MG63 (cell line): ENCODE results near the gene ZNF467. TPM values are rescaled to one million over a fixed set of nuclear protein-coding genes. Genes with fewer than 3 reads are reported as not detected.

Experiments
- DNase-seq: peaks from one replicate; pipeline ENCODE4 v3.0.0-alpha.2; 2020
- H3K27me3 ChIP-seq: fragments of 250-450 bp; sonication (Bioruptor Pico); 2 replicates; pipeline ENCODE4 v1.5.1; 2020; ENCODE audit warnings: mild to moderate bottlenecking, moderate library complexity
- H3K36me3 ChIP-seq: fragments of 250-450 bp; sonication (Bioruptor Pico); 2 replicates; pipeline ENCODE4 v1.5.1; 2020; ENCODE audit warnings: mild to moderate bottlenecking, moderate library complexity
- H3K4me3 ChIP-seq: fragments of 250-450 bp; sonication (Bioruptor Pico); 2 replicates; pipeline ENCODE4 v1.5.1; 2020; ENCODE audit warnings: mild to moderate bottlenecking, moderate library complexity
- H3K9me3 ChIP-seq: fragments of 250-450 bp; sonication (Bioruptor Pico); 2 replicates; pipeline ENCODE4 v1.5.1; 2020; ENCODE audit warnings: mild to moderate bottlenecking, moderate library complexity
- total RNA-seq: library from RNA; depleted of rRNA; stranded (reverse); fragments of >200 nt; shearing (Covaris generic); gene quantifications from 2 replicates; pipeline ENCODE4 v1.2.3, GENCODE V29; 2014; ENCODE audit warnings: low replicate concordance

ZNF467 gene
- total RNA-seq, 1 experiment from 2014 or later = not detected

GRCh38 chr7:149813254-149814035, 40.1 kb upstream of the ZNF467 start:
- H3K9me3 ChIP-seq = no peaks in the 10 kb centered on the region
- H3K36me3 ChIP-seq = no peaks in the 10 kb centered on the region
- DNase-seq = no peak
- H3K27me3 ChIP-seq = no peaks in the 10 kb centered on the region
- no peak overlapping the region for H3K4me3 ChIP-seq

GRCh38 chr7:149811831-149812490, 38.6 kb upstream of the ZNF467 start:
- H3K4me3 ChIP-seq = no peak overlapping the region
- no peaks in the 10 kb centered on the region for H3K36me3 ChIP-seq
- H3K27me3 ChIP-seq = no peaks in the 10 kb centered on the region
- no peaks in the 10 kb centered on the region for H3K9me3 ChIP-seq
- DNase-seq = no peak

GRCh38 chr7:149811221-149811620, 37.8 kb upstream of the ZNF467 start:
- Histone ChIP-seq H3K9me3 (no peaks in the 10 kb centered on the region), H3K36me3 (no peaks in the 10 kb centered on the region), H3K27me3 (no peaks in the 10 kb centered on the region; the same call in 1 of the 2 replicates), H3K4me3 (no peak overlapping the region)
- DNase-seq = no peak

- no peak for DNase-seq
- H3K36me3 ChIP-seq = no peaks in the 10 kb centered on the region
These were observed 35.8 kb upstream of the ZNF467 start for GRCh38 chr7:149809215-149809614.

GRCh38 chr7:149808311-149808710, 34.9 kb upstream of the ZNF467 start:
- no peaks in the 10 kb centered on the region; the same call in 1 of the 2 replicates for H3K27me3 ChIP-seq
- no peaks in the 10 kb centered on the region for H3K36me3 ChIP-seq
- H3K4me3 ChIP-seq = no peak overlapping the region
- DNase-seq = no peak
- no peaks in the 10 kb centered on the region for H3K9me3 ChIP-seq

More at GRCh38 chr7:149809215-149809614, 35.8 kb upstream of the ZNF467 start:
- Histone ChIP-seq H3K4me3 (no peak overlapping the region), H3K27me3 (no peaks in the 10 kb centered on the region; the same call in 1 of the 2 replicates), H3K9me3 (no peaks in the 10 kb centered on the region)

GRCh38 chr7:149806726-149807125, 33.3 kb upstream of the ZNF467 start:
- no peaks in the 10 kb centered on the region; the same call in 1 of the 2 replicates for H3K27me3 ChIP-seq
- H3K36me3 ChIP-seq = no peaks in the 10 kb centered on the region
- no peak for DNase-seq
- H3K9me3 ChIP-seq = no peaks in the 10 kb centered on the region
- no peak overlapping the region for H3K4me3 ChIP-seq

- H3K9me3 ChIP-seq = no peaks in the 10 kb centered on the region
- DNase-seq = no peak
- no peaks in the 10 kb centered on the region for H3K36me3 ChIP-seq
- no peak overlapping the region for H3K4me3 ChIP-seq
- H3K27me3 ChIP-seq = no peaks in the 10 kb centered on the region; the same call in 1 of the 2 replicates
These were observed 30.7 kb upstream of the ZNF467 start for GRCh38 chr7:149804106-149804505.

GRCh38 chr7:149803551-149804074, 30.2 kb upstream of the ZNF467 start:
- Histone ChIP-seq H3K36me3 (no peaks in the 10 kb centered on the region), H3K9me3 (no peaks in the 10 kb centered on the region), H3K4me3 (no peak overlapping the region), H3K27me3 (no peaks in the 10 kb centered on the region; the same call in 1 of the 2 replicates)
- DNase-seq = no peak

- H3K4me3 ChIP-seq = no peak overlapping the region
- no peaks in the 10 kb centered on the region for H3K36me3 ChIP-seq
- no peak for DNase-seq
- no peaks in the 10 kb centered on the region for H3K9me3 ChIP-seq
- no peaks in the 10 kb centered on the region; the same call in 1 of the 2 replicates for H3K27me3 ChIP-seq
These were observed 29.6 kb upstream of the ZNF467 start for GRCh38 chr7:149802966-149803365.

- H3K4me3 ChIP-seq = no peak overlapping the region
- DNase-seq = no peak
- no peaks in the 10 kb centered on the region; the same call in 1 of the 2 replicates for H3K27me3 ChIP-seq
- no peaks in the 10 kb centered on the region for H3K9me3 ChIP-seq
- H3K36me3 ChIP-seq = no peaks in the 10 kb centered on the region
These were observed 28.4 kb upstream of the ZNF467 start for GRCh38 chr7:149801816-149802215.

GRCh38 chr7:149801002-149801566, 27.7 kb upstream of the ZNF467 start:
- Histone ChIP-seq H3K36me3 (no peaks in the 10 kb centered on the region), H3K4me3 (no peak overlapping the region), H3K27me3 (no peaks in the 10 kb centered on the region), H3K9me3 (no peaks in the 10 kb centered on the region)
- DNase-seq = no peak

- no peaks in the 10 kb centered on the region for H3K27me3 ChIP-seq
- H3K9me3 ChIP-seq = no peaks in the 10 kb centered on the region
- no peak for DNase-seq
- no peaks in the 10 kb centered on the region for H3K36me3 ChIP-seq
- no peak overlapping the region for H3K4me3 ChIP-seq
These were observed 26.8 kb upstream of the ZNF467 start for GRCh38 chr7:149800169-149800555.

GRCh38 chr7:149799397-149800168, 26.2 kb upstream of the ZNF467 start:
- Histone ChIP-seq H3K36me3 (no peaks in the 10 kb centered on the region), H3K4me3 (no peak overlapping the region), H3K27me3 (no peaks in the 10 kb centered on the region), H3K9me3 (no peaks in the 10 kb centered on the region)
- no peak for DNase-seq

GRCh38 chr7:149797771-149798170, 24.4 kb upstream of the ZNF467 start:
- Histone ChIP-seq H3K4me3 (no peak overlapping the region), H3K36me3 (no peaks in the 10 kb centered on the region), H3K9me3 (no peaks in the 10 kb centered on the region), H3K27me3 (no peaks in the 10 kb centered on the region)
- DNase-seq = no peak

GRCh38 chr7:149796287-149796860, 23.0 kb upstream of the ZNF467 start:
- Histone ChIP-seq H3K36me3 (no peaks in the 10 kb centered on the region), H3K9me3 (no peaks in the 10 kb centered on the region), H3K4me3 (no peak overlapping the region), H3K27me3 (no peaks in the 10 kb centered on the region)
- DNase-seq = no peak

- Histone ChIP-seq H3K4me3 (no peak overlapping the region), H3K36me3 (no peaks in the 10 kb centered on the region), H3K9me3 (no peaks in the 10 kb centered on the region), H3K27me3 (no peaks in the 10 kb centered on the region)
- DNase-seq = no peak
These were observed 21.7 kb upstream of the ZNF467 start for GRCh38 chr7:149795126-149795525.
